Activated naive CD4-positive, alpha-beta T cell treated with Interleukin-2 at 50 U/mL for 16 hours (primary cell): Measurements from ENCODE around the gene ADRB2.
"Not testable (repeated sequence)": the region's sequence is repeated elsewhere in the genome, so short reads cannot be mapped to it uniquely, and the experiment has no call there.

Source experiments
- DNase-seq: peaks from one replicate; pipeline ENCODE4 v3.0.0-alpha.2; 2020

ADRB2 gene

DNA sequence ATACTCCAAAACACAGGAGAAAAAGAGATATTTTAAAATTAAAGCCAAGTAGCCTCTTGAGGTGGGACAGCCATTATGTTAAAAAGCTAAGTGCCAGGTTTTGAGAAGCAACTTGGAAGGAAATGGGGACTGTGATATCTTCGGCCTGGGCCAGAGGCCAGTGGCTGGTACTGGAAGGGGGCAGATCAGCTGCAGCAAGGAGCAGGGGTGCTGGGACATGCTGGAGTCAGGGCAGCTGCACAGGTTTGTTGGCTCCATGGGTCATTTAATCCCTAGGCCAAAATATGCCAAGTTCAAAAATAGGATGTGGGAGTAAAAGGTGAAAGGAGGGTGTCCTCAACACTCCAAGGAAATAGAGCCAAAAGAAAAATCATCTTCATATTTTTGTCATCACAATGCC is 30.0 kb downstream of the ADRB2 start:
- no peak for DNase-seq

DNA sequence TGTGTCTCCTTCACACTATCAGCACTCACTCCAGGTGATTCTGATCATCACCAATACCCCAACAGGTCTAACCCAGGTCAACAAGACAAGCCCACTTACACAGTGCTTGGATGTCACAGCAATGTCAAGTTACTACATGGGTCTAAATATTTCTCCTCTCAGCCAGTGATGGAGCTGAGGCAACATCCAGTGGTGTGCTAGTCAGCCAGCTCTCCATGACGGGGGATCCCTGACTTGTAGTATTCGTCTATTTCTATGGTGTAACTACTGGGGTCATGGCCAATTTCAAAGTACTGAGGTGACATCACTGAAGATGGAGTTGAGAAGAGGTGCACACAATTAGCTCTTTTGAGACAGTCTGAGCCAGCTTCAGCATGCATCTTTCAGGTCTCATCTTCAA is 31.1 kb downstream of the ADRB2 start:
- no peak for DNase-seq

DNA sequence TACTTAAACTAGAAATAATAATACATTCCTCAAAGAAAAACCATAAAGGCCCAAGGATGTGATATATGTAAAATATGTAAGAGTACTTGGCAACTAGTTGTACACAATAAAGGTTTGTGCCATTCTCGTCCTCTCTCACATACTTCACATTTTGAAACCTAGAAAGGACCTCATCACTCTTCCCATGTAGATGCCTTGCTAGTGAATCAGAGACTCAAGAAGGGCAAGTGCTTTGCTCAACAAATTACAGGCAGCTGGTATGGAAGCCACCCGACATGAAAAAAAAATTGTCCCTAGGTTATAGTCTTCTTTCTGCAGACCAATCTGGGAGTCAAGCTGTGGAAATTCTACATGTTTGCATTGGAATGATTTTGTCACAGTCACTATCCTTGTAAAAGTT is 31.7 kb downstream of the ADRB2 start:
- DNase-seq: no peak

DNA sequence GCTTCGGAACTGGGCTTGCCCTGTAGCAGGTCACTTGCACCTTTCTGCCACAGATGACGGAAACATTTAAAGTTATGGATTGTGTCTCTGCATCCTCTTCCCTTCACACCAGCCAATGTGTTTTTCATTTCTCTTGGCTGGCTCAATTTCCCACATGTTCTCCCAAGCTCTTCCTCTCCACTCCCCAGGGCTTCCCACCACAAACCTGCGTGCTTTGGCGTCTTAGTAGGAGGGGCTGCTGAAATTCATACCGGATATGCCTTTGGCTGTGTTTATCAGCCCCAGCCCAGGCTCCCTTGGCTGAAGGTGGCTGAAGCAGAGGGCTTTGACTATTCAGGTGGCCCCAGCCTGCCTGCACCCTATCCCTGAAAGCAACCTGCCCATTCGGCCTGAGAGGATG is 32.1 kb downstream of the ADRB2 start:
- no peak for DNase-seq

DNA sequence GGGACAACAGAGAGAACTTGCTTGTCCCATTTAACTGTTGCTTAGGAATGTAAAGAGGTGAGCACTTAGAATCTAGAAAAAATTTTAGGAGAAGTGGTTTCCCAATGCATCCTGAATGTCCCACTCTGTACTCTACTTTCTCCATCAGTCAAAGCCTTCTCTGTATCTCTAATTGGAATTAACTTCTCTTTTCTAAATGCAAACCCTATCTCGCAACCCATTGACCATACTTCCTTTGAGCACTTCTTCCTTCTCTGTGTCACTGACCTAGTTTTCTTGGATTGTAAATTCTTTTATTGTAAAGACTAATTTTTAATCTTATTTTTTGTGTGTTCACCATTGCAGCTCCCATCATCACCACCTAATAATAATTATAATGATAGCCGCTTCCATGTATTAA is 33.3 kb downstream of the ADRB2 start:
- DNase-seq: no peak

DNA sequence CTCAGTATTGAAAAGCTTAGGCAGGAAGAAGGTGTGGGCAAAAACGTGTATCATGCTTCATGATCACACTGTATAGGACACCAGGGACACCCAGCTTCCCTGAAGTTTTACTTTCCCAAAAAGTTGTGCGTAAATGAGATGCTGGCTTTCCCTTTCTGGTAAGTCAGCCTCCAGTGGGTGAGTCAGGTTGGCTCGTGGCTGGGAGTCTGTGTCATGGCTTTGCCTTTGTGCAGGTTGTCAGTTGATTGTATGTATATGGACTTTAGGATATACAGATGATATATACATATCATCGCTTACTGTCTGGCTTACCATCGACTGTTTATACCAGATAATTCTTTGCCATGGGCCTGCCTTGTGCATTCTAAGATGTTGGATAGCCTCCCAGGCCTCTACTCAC is 34.2 kb downstream of the ADRB2 start:
- DNase-seq: no peak

DNA sequence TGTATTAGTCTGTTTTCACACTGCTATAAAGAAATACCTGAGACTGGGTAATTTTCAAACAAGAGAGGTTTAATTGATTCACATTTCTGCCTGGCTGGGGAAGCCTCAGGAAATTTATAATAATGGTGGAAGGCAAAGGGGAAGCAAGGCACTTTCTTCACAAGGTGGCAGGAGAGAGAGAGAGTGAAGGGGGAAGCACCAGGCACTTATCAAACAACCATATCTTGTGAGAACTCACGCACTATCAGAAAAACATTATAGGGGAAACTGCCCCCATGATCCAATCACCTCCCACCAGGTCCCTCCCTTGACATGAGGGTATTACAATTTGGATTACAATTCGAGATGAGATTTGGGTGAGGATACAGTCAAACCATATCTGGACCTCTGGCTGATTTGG is 34.7 kb downstream of the ADRB2 start:
- no peak for DNase-seq

DNA sequence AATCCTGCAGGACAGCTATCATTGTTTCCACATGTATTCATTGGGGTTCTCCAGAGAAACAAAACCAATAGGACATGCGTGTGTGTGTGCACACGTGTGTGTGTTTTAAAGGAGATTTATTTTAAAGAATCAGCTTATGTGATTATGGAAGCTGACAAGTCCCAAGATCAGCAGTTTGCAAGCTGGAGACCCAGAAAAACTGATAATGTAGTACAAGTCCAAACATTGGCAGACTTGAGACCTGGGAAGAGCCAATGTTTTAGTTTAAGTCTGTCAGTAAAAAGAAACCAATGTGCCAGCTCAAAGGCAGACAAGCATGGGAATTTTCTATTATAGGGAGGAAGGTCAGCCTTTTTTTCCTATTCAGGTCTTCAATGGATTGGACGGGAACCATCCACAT is 35.3 kb downstream of the ADRB2 start:
- no peak for DNase-seq

DNA sequence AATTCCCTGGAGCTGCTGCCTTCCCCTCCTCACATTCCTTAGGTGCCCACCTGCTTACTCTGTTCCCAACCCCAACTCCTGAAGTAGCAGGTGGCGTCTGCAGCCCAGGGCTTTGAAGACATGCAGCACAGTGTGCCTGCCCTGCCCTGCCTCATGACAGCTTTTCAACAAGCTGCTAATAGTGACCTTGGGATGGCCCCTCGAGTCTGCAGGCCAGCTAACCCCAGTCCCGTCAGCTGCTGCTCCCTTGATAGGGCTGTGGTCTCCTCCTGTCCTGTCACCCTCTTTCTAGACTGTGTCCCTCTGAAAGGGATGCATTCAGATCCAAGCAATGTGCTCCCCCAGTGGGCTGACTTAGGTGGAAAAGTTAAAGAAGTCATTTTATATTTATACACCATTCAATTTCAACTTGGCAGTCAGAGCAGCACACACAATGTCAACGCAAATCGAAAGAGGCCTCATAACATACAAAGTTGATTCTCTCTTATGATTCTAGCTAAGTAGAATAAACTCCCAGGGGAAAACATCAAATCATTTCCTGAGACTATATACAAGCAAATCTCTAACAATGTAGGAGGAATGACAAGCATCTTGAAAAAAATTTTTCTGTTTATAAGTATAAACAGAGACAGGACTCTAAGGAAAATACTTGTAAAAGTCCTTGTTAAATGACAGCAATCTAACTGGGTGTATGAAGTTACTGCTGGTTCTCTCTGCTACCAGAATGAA is 37.9 kb downstream of the ADRB2 start:
- no peak for DNase-seq

DNA sequence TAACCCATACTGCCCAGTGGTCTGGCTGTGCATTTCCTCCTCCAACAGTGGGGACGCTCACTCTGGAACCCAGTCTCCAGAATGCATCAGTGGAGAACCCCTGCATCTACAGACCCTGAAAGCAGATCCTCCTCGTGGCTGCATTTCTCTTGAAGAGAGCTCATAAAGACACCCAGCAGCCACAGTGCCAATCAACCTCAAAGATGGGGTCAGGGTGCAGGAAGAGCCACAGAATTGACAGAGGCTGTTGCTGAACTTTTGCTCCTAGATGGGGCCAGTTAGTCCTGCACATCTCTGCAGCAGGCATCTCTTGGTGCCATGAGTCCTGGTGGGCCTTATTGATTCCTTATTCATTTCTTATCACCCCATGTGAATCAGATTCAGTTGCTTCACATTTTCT is 39.6 kb downstream of the ADRB2 start:
- DNase-seq: no peak

DNA sequence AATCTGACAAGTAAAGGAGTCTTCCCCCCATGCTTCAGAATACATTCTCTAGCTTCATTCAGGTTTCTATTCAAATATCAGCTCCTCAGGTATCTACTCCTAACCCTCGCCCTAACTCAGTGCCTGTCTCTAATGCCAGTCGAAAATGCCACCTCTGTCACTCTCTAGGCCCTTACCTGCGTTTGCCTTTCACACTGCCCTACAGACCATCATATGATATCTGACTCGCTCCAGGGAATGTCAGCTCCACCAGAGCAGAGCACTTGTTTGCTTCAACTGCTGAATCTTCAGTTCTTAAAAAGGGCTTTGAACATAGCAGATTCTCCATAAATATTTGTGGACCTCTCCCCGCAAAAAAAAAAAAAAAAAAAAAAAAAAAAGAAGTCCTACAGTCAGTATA is 46.7 kb downstream of the ADRB2 start:
- no peak for DNase-seq

DNA sequence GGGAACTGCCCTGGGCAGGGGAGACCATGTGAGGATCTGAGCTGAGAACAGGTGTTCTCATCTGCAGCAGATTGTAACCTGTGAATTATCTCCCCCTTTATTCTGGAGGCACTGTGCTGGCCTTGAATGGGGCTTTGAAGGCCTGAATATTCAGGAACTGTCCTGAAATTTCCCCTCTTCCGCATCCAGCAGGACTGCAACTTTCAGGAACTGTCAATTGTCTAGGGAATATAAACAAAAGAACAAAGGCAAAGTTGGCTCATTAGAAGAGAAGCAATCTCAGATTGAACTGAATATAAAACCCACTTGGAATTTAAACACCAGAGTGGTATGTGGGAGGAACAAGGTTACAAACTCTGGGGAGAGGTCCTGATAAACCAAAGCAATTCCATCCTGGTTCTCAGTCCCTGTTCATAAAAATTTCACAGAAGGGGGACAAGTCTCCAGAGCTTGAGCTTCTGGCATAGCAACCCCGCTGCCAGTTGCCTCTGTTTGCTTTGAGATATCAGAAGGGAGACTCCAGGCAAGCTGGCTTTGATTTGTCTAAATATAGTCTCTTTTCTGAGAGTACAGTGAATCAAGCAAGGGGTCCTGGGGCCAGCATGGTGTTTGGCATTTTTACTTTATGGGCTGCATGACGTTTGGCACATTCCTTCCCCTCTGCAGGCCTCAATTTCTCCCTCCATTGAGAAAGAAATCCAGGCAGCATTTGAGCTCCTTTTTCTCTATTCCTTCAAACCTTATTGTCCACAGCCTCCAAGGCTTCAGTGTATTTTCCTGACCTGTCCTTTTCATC is 47.5 kb downstream of the ADRB2 start:
- DNase-seq: no peak

DNA sequence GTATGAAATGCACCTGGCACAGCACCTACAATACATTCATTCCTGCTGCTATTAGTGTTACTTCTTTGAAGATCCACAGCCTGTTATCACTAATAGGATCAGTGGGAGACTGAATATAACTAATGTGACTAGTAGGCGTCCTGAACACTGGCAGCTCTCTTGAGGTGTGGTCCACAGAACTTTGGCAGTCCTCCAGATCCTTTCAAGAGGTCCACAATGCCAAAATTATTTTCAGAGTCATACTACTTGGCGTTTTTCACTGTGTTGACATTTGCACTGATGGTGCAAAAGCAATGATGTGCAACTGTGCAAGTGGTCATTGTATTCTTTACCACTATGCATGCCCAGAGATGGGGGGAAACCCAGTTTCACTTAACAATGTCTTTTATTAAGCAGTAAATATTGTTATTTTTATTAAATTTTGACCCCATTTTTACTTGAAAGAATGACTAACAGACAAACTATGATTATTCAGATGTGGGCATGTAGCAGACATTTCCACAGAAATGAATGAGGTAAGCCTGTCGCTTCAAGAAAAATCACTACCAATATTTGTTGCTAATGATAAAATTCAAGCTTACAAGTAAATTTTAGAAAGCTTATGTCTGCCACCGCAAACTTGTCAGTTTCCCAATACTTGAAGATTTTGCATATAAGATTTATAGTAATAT is 48.9 kb downstream of the ADRB2 start:
- no peak for DNase-seq

DNA sequence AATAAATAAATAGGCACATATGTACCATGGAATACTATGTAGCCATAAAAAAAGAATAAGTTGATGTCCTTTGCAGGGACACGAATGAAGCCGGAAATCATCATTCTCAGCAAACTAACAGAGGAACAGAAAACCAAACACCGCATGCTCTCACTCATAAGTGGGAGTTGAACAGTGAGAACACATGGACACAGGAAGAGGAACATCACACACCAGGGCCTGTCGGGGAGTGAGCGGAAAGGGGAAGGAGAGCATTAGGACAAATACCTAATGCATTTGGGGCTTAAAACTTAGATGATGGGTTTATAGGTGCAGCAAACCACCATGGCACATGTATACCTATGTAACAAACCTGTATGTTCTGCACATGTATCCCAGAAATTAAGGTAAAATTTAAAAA is 51.0 kb downstream of the ADRB2 start:
- not testable (repeated sequence) for DNase-seq
